A549 (cell line): Measurements from ENCODE around the gene RAB20. TPM values are rescaled to one million over a fixed set of nuclear protein-coding genes. Genes with fewer than 3 reads are reported as not detected.

Experiments
- ATAC-seq, 2 experiments: fragments of 200-7000 bp in 1 of 2; fragments of >200 bp in 1 of 2; cut with Nextera tagmentation in 1 of 2; cut with Tn5 transposase in 1 of 2; 3 replicates each; pipeline versions ENCODE4 v1.8.0 to v1.9.1; 2018 to 2020; ENCODE audit warnings: mild to moderate bottlenecking in 1 of 2, moderate library complexity in 1 of 2
- CTCF ChIA-PET: fragments of 300-600 bp; sonication (Branson Sonifier 250); formaldehyde crosslinking; extraction: SDS; loops from one replicate; lab custom pipeline; 2021; ENCODE audit warnings: antibody characterized with exemption, inconsistent platforms; lab: Yijun Ruan, JAX
- POLR2A ChIA-PET: fragments of 350-600 bp; formaldehyde crosslinking; extraction: SDS; loops from one replicate; lab custom pipeline; 2021; ENCODE audit warnings: antibody characterized with exemption, inconsistent platforms; lab: Yijun Ruan, JAX
- DNase-seq, 2 experiments: peaks; one replicate each; pipeline versions ENCODE4 v3.0.0 to v3.0.0-alpha.2; 2011 to 2016; ENCODE audit warnings: low read depth in 1 of 2, low spot score in 1 of 2
- FAIRE-seq: peaks from 2 replicates; lab custom pipeline; 2011; peaks lifted over from hg19 to GRCh38; lab: Jason Lieb, UNC
- H3K27ac ChIP-seq, 2 experiments: fragments of >200 bp; sonication (Bioruptor Twin); formaldehyde crosslinking; 3 replicates each; pipeline ENCODE4 v1.5.1; 2016 to 2017
- H3K4me1 ChIP-seq: fragments of >200 bp; sonication (Bioruptor Twin); formaldehyde crosslinking; 3 replicates; pipeline ENCODE4 v1.6.1; 2016
- H3K4me2 ChIP-seq: fragments of >200 bp; sonication (Bioruptor Twin); formaldehyde crosslinking; 3 replicates; pipeline ENCODE4 v1.6.1; 2016
- H3K4me3 ChIP-seq: fragments of >200 bp; sonication (Bioruptor Twin); formaldehyde crosslinking; 3 replicates; pipeline ENCODE4 v1.5.1; 2016
- H3K9me3 ChIP-seq: fragments of >200 bp; sonication (Bioruptor Twin); formaldehyde crosslinking; 3 replicates; pipeline ENCODE4 v1.6.1; 2016
- BHLHE40 ChIP-seq: IDR thresholded peaks from 2 replicates; pipeline ENCODE4 v1.6.1; 2012; ENCODE audit warnings: low read depth, low read length, inconsistent platforms
- CBX8 ChIP-seq: fragments of 200-600 bp; sonication (generic); IDR thresholded peaks from 2 replicates; pipeline ENCODE4 v1.6.1; 2016
- CEBPB ChIP-seq, 2 experiments: fragments of >200 bp in 1 of 2; sonication (Bioruptor Twin) in 1 of 2; formaldehyde crosslinking in 1 of 2; IDR thresholded peaks; 2 replicates each; pipeline ENCODE4 v1.6.1; 2012 to 2016
- EHMT2 ChIP-seq: fragments of 200-600 bp; sonication (generic); IDR thresholded peaks from 2 replicates; pipeline ENCODE4 v1.6.1; 2016; ENCODE audit warnings: antibody characterized with exemption, low read depth, mild to moderate bottlenecking, moderate library complexity
- FOSB ChIP-seq: fragments of 250-450 bp; sonication (Bioruptor Pico); IDR thresholded peaks from 2 replicates; pipeline ENCODE4 v1.5.0; 2020; ENCODE audit warnings: mild to moderate bottlenecking, moderate library complexity
- GATA3 ChIP-seq: IDR thresholded peaks from 2 replicates; pipeline ENCODE4 v1.6.1; 2012; ENCODE audit warnings: borderline replicate concordance
- HDAC2 ChIP-seq: fragments of 200-600 bp; sonication (generic); IDR thresholded peaks from 2 replicates; pipeline ENCODE4 v1.6.1; 2016
- HOXA7 ChIP-seq: fragments of 250-450 bp; sonication (Bioruptor Pico); IDR thresholded peaks from 2 replicates; pipeline ENCODE4 v1.5.0; 2020; ENCODE audit warnings: mild to moderate bottlenecking, moderate library complexity
- JUNB ChIP-seq: fragments of >200 bp; sonication (Bioruptor Twin); formaldehyde crosslinking; IDR thresholded peaks from 2 replicates; pipeline ENCODE4 v1.6.1; 2016
- MAZ ChIP-seq: fragments of 150-350 bp; IDR thresholded peaks from 2 replicates; pipeline ENCODE4 v1.6.1; 2014; ENCODE audit warnings: antibody characterized with exemption, low read depth, low read length, borderline replicate concordance
- MYC ChIP-seq: IDR thresholded peaks from 2 replicates; pipeline ENCODE4 v1.6.1; 2012; ENCODE audit warnings: mild to moderate bottlenecking, inconsistent platforms, low read length, improper control_type of control experiment, borderline replicate concordance
- NFE2L2 ChIP-seq: fragments of 150-350 bp; conservative IDR thresholded peaks from 2 replicates; pipeline ENCODE4 v1.6.1; 2014; ENCODE audit warnings: low read length
- NPAS2 ChIP-seq: fragments of 250-450 bp; sonication (Bioruptor Pico); IDR thresholded peaks from 2 replicates; pipeline ENCODE4 v1.8.0; 2022; ENCODE audit warnings: mild to moderate bottlenecking, moderate library complexity, borderline replicate concordance
- NR3C1 ChIP-seq: fragments of >200 bp; sonication (Bioruptor Twin); formaldehyde crosslinking; IDR thresholded peaks from 3 replicates; pipeline ENCODE4 v1.6.1; 2017
- PHF8 ChIP-seq: fragments of 200-600 bp; sonication (generic); IDR thresholded peaks from 2 replicates; pipeline ENCODE4 v1.6.1; 2016; ENCODE audit warnings: low read depth, mild to moderate bottlenecking, antibody characterized with exemption, moderate library complexity, borderline replicate concordance
- POLR2AphosphoS2 ChIP-seq: conservative IDR thresholded peaks from 2 replicates; pipeline ENCODE4 v1.6.1; 2012; ENCODE audit warnings: low read length, improper control_type of control experiment, inconsistent platforms
- RCOR1 ChIP-seq: fragments of 150-350 bp; IDR thresholded peaks from 2 replicates; pipeline ENCODE4 v1.6.1; 2014; ENCODE audit warnings: antibody characterized with exemption, low read length, low read depth
- RFX5 ChIP-seq: fragments of 450-650 bp; IDR thresholded peaks from 2 replicates; pipeline ENCODE4 v1.7.1; 2014; ENCODE audit warnings: antibody characterized with exemption, mild to moderate bottlenecking, moderate library complexity
- RNF2 ChIP-seq: fragments of 200-600 bp; sonication (generic); IDR thresholded peaks from 2 replicates; pipeline ENCODE4 v1.6.1; 2016; ENCODE audit warnings: low read depth, mild to moderate bottlenecking, antibody characterized with exemption, moderate library complexity, borderline replicate concordance
- TFCP2L1 ChIP-seq: fragments of 250-450 bp; sonication (Bioruptor Pico); IDR thresholded peaks from 2 replicates; pipeline ENCODE4 v1.5.0; 2021; ENCODE audit warnings: mild to moderate bottlenecking
- TP53 ChIP-seq: fragments of 250-450 bp; sonication (Bioruptor Pico); IDR thresholded peaks from 2 replicates; pipeline ENCODE4 v1.5.0; 2021; ENCODE audit warnings: mild to moderate bottlenecking, moderate library complexity
- ZFP36 ChIP-seq: fragments of 450-650 bp; IDR thresholded peaks from 2 replicates; pipeline ENCODE4 v1.6.1; 2014; ENCODE audit warnings: borderline replicate concordance; ENCODE audit not compliant: partially characterized antibody
- WGBS: methylation state at CpG from one replicate; pipeline ENCODE4 v1.1.6; 2017; ENCODE audit errors: missing lambda C conversion rate; 5-methylcytosine and 5-hydroxymethylcytosine counted together
- polyA plus RNA-seq, 4 experiments: library from polyadenylated mRNA; depleted of rRNA in 3 of 4; stranded (reverse); fragments of >200 nt; fragmentation: RNase III in 1 of 4; extraction: RNeasy Plus Mini Kit Qiagen cat#74134 plus additional on column Dnase treatment in 1 of 4; gene quantifications; 2 replicates in 3 of 4; 3 replicates in 1 of 4; pipeline ENCODE4 v1.2.3, GENCODE V29; 2011 to 2017
- TF ChIP-seq, protein P1 (sequence below): fragments of >200 bp; sonication (Bioruptor Twin); formaldehyde crosslinking; IDR thresholded peaks from 3 replicates; pipeline ENCODE4 v1.5.1; 2016
- TF ChIP-seq, protein P2 (sequence below): fragments of 250-450 bp; sonication (Bioruptor Pico); IDR thresholded peaks from 2 replicates; pipeline ENCODE4 v1.5.0; 2021; ENCODE audit warnings: mild to moderate bottlenecking, moderate library complexity, borderline replicate concordance
- TF ChIP-seq, protein P3 (sequence below): fragments of 250-450 bp; sonication (Bioruptor Pico); IDR thresholded peaks from 2 replicates; pipeline ENCODE4 v1.5.0; 2020; ENCODE audit warnings: low read depth, mild to moderate bottlenecking, moderate library complexity
- TF ChIP-seq, protein P4 (sequence below): fragments of >200 bp; sonication (Bioruptor Twin); formaldehyde crosslinking; IDR thresholded peaks from 3 replicates; pipeline ENCODE4 v1.6.1; 2016
- TF ChIP-seq, protein P5 (sequence below): fragments of 450-650 bp; IDR thresholded peaks from 2 replicates; pipeline ENCODE4 v1.6.1; 2014; ENCODE audit warnings: antibody characterized with exemption

The RAB20 gene
- polyA plus RNA-seq, 2 of the 4 experiments (the other 2 are of a cell fraction): 1.0 to 1.5 TPM

DNA sequence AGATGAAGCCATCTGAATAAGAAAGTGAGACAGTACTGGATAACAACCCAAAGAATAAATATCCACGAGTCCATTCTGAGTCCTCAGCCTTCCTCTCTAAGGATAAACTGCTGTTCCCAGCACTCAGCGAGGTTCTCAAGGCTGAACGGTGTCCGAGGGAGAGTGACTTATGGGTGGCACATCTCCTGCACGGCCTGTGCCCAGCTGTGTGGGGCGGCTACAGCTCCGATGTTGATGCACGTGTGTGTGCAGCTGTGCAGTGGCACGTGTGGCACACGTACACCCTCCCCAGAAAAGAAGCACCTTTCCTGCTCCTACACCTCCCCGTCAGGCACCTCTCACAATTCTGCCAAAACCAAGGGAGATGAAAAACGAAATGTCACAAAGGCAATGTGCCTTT, 45.0 kb downstream of the RAB20 start:
- CTCF ChIA-PET: no interaction called here
- FAIRE-seq (no peak), ATAC-seq (no peak), DNase-seq (no peak)
- WGBS: 77% methylated on average over 12 of the region's 12 CpGs
- TF ChIP-seq NPAS2 (CRISPR knock-in tag) (no peak), HDAC2 (no peak), MAZ (no peak), TFCP2L1 (no peak), EHMT2 (no peak), POLR2AphosphoS2 (no peak), MYC (no peak), HOXA7 (no peak), RNF2 (no peak), RFX5 (no peak), ZFP36 (no peak)
- TF ChIP-seq, protein P1, sequence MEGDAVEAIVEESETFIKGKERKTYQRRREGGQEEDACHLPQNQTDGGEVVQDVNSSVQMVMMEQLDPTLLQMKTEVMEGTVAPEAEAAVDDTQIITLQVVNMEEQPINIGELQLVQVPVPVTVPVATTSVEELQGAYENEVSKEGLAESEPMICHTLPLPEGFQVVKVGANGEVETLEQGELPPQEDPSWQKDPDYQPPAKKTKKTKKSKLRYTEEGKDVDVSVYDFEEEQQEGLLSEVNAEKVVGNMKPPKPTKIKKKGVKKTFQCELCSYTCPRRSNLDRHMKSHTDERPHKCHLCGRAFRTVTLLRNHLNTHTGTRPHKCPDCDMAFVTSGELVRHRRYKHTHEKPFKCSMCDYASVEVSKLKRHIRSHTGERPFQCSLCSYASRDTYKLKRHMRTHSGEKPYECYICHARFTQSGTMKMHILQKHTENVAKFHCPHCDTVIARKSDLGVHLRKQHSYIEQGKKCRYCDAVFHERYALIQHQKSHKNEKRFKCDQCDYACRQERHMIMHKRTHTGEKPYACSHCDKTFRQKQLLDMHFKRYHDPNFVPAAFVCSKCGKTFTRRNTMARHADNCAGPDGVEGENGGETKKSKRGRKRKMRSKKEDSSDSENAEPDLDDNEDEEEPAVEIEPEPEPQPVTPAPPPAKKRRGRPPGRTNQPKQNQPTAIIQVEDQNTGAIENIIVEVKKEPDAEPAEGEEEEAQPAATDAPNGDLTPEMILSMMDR: no peak
- TF ChIP-seq, protein P2, sequence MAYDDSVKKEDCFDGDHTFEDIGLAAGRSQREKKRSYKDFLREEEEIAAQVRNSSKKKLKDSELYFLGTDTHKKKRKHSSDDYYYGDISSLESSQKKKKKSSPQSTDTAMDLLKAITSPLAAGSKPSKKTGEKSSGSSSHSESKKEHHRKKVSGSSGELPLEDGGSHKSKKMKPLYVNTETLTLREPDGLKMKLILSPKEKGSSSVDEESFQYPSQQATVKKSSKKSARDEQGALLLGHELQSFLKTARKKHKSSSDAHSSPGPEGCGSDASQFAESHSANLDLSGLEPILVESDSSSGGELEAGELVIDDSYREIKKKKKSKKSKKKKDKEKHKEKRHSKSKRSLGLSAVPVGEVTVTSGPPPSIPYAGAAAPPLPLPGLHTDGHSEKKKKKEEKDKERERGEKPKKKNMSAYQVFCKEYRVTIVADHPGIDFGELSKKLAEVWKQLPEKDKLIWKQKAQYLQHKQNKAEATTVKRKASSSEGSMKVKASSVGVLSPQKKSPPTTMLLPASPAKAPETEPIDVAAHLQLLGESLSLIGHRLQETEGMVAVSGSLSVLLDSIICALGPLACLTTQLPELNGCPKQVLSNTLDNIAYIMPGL (CRISPR knock-in tag): no peak
- POLR2A ChIA-PET: no interaction called here
- H3K27ac ChIP-seq: no peak overlapping the region
- H3K9me3 ChIP-seq: no peaks in the 10 kb centered on the region
- H3K4me1 ChIP-seq: peaks cover 16% of the 10 kb centered on the region; the same call in 2 of the 3 replicates
- no peak overlapping the region for H3K4me3 ChIP-seq
- H3K4me2 ChIP-seq: no peak overlapping the region

- no peak overlapping the region for H3K4me3 ChIP-seq
- ATAC-seq (no peak), FAIRE-seq (no peak), DNase-seq (no peak)
- no peaks in the 10 kb centered on the region for H3K9me3 ChIP-seq
- TF ChIP-seq MAZ: no peak
- TF ChIP-seq CEBPB (IDR thresholded peaks at IDR 0.05): no peak
- no peak for TF ChIP-seq RCOR1
- no peak for TF ChIP-seq NFE2L2
- TF ChIP-seq MYC: no peak
- TF ChIP-seq TP53 (CRISPR knock-in tag): no peak
- no peak for TF ChIP-seq JUNB
- TF ChIP-seq, protein P3, sequence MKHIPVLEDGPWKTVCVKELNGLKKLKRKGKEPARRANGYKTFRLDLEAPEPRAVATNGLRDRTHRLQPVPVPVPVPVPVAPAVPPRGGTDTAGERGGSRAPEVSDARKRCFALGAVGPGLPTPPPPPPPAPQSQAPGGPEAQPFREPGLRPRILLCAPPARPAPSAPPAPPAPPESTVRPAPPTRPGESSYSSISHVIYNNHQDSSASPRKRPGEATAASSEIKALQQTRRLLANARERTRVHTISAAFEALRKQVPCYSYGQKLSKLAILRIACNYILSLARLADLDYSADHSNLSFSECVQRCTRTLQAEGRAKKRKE (CRISPR knock-in tag): no peak
- TF ChIP-seq, protein P4, sequence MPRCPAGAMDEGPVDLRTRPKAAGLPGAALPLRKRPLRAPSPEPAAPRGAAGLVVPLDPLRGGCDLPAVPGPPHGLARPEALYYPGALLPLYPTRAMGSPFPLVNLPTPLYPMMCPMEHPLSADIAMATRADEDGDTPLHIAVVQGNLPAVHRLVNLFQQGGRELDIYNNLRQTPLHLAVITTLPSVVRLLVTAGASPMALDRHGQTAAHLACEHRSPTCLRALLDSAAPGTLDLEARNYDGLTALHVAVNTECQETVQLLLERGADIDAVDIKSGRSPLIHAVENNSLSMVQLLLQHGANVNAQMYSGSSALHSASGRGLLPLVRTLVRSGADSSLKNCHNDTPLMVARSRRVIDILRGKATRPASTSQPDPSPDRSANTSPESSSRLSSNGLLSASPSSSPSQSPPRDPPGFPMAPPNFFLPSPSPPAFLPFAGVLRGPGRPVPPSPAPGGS: no peak
- TF ChIP-seq, protein P5, sequence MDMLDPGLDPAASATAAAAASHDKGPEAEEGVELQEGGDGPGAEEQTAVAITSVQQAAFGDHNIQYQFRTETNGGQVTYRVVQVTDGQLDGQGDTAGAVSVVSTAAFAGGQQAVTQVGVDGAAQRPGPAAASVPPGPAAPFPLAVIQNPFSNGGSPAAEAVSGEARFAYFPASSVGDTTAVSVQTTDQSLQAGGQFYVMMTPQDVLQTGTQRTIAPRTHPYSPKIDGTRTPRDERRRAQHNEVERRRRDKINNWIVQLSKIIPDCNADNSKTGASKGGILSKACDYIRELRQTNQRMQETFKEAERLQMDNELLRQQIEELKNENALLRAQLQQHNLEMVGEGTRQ: no peak
- no peak for TF ChIP-seq FOSB
- no peak for TF ChIP-seq RFX5
- TF ChIP-seq CBX8: no peak
- no peak for TF ChIP-seq NPAS2 (CRISPR knock-in tag)
- no peak for TF ChIP-seq GATA3
- no peak for TF ChIP-seq BHLHE40
- TF ChIP-seq NR3C1: no peak
- TF ChIP-seq PHF8: no peak
- ChIA-PET CTCF (interaction anchor here (0.8 kb wide), 1 partner anchor 45 kb away, joined by 3 read pairs; no protein-coding TSS in a partner anchor), POLR2A (no interaction called here)
- peaks cover 6% of the 10 kb centered on the region for H3K4me1 ChIP-seq
- no peak overlapping the region for H3K27ac ChIP-seq
- 87% methylated on average over 15 of the region's 17 CpGs for WGBS
- no peak overlapping the region for H3K4me2 ChIP-seq
Observed at GRCh38 chr13:110512198-110512740, 49.3 kb downstream of the RAB20 start.
